Heart left ventricle (tissue), 13 donors: ENCODE measurements around the gene UMODL1.

Experiments used
- POLR2A ChIP-seq, 2 donors: fragments of 450-650 bp; IDR thresholded peaks; one replicate each; pipeline ENCODE4 v1.6.1; 2017; ENCODE audit warnings: antibody characterized with exemption in 2 of 2, mild to moderate bottlenecking in 2 of 2, moderate library complexity in 2 of 2
- TF ChIP-seq, protein P1 (sequence below), 12 donors: fragments of 200-600 bp; sonication (generic) in 4 of 12; IDR thresholded peaks; one replicate each; pipeline versions ENCODE4 v1.5.0 to v1.8.0; 2018 to 2022; ENCODE audit warnings: antibody characterized with exemption in 12 of 12, mild to moderate bottlenecking in 5 of 12
- donor health status: ischemic (EF 13 %, LVEDD 7.1; RV severe dilation, severe dysfunction).
- donor health status: DM: no; HTN: yes; CAD: no.
- donor health status: DM: no; HTN: no; CAD: no.
- donor health status: ischemic (EF 25% LVEDD 6.9; RV normal size, moderate dysfunction).
- donor health status: ischemic (EF 25% LVEDD 5.7; RV mildly dilated, moderate dysfunction).
- donor health status: ischemic (EF 35%, LVEDD 5.7; RV mildly dilated, moderate dysfunction).
- donor health status: nonischemic (EF 11% LVEDD 7.7; RV severe dilation, severe dysfunction).
- donor health status: DM: yes; HTN: yes; CAD: no.
- donor health status: PGD.
- donor health status: ischemic (EF 29% LVEDD 5.4; RV normal size, mild dysfunction).
- donor health status: nonischemic (EF 23%, LVEDD 6.1; RV moderate dilation, normal function).

- TF ChIP-seq, protein P1, sequence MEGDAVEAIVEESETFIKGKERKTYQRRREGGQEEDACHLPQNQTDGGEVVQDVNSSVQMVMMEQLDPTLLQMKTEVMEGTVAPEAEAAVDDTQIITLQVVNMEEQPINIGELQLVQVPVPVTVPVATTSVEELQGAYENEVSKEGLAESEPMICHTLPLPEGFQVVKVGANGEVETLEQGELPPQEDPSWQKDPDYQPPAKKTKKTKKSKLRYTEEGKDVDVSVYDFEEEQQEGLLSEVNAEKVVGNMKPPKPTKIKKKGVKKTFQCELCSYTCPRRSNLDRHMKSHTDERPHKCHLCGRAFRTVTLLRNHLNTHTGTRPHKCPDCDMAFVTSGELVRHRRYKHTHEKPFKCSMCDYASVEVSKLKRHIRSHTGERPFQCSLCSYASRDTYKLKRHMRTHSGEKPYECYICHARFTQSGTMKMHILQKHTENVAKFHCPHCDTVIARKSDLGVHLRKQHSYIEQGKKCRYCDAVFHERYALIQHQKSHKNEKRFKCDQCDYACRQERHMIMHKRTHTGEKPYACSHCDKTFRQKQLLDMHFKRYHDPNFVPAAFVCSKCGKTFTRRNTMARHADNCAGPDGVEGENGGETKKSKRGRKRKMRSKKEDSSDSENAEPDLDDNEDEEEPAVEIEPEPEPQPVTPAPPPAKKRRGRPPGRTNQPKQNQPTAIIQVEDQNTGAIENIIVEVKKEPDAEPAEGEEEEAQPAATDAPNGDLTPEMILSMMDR (IDR thresholded peaks at IDR 0.05) = no peak
- no peak for TF ChIP-seq POLR2A (IDR thresholded peaks at IDR 0.05)
Measured at GRCh38 chr21:42133131-42133530, 62.0 kb downstream of the UMODL1 start.
